ENCODE data around the gene GSTO2.

DNA sequence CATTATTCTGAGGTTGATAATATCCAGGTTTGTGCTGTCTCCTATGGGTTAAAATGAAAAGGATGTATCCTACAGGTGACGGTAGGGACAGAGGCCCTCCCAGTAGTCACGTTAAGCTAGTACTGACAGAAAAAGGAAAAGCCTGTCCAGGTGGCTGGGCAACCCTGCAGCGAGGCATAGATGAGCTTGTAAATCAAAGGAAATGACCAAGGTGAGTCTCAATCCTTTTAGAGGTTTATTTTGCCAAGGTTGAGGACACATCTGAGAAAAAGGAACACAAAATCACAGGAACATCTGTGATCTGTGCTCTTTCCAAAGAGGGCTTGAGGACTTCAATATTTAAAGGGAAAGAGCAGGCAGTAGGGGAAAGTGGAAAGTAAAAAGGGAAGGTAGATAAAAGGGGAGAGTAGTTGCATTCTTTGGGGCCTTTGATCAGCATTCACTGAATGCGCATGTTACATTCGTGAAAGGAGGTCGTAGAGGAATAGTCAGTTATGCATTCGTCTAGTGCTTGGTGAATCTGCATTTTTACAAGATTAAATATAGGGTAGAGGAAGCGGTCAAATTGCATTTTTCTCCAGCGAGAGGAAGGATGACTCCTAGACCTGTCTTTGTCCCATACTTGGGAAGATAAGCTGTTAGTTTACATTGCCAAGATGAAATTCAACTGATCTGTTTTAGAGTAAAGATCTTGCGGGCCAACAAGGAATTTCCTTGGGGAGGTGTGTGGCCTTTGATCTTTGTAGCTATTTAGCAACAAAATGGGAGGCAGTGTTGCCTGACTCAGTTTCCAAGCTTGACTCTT, 15.2 kb upstream of the GSTO2 start:
- TF ChIP-seq, protein P1, sequence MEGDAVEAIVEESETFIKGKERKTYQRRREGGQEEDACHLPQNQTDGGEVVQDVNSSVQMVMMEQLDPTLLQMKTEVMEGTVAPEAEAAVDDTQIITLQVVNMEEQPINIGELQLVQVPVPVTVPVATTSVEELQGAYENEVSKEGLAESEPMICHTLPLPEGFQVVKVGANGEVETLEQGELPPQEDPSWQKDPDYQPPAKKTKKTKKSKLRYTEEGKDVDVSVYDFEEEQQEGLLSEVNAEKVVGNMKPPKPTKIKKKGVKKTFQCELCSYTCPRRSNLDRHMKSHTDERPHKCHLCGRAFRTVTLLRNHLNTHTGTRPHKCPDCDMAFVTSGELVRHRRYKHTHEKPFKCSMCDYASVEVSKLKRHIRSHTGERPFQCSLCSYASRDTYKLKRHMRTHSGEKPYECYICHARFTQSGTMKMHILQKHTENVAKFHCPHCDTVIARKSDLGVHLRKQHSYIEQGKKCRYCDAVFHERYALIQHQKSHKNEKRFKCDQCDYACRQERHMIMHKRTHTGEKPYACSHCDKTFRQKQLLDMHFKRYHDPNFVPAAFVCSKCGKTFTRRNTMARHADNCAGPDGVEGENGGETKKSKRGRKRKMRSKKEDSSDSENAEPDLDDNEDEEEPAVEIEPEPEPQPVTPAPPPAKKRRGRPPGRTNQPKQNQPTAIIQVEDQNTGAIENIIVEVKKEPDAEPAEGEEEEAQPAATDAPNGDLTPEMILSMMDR (conservative IDR thresholded peaks at IDR 0.05; ENCODE audit: low read length) = no peak
- no peak for TF ChIP-seq EZH2phosphoT487 (IDR thresholded peaks at IDR 0.05; ENCODE audit: borderline replicate concordance)

Measured in Loucy (cell line).